ENCODE measurements around the gene BAAT.

BAAT gene

DNA sequence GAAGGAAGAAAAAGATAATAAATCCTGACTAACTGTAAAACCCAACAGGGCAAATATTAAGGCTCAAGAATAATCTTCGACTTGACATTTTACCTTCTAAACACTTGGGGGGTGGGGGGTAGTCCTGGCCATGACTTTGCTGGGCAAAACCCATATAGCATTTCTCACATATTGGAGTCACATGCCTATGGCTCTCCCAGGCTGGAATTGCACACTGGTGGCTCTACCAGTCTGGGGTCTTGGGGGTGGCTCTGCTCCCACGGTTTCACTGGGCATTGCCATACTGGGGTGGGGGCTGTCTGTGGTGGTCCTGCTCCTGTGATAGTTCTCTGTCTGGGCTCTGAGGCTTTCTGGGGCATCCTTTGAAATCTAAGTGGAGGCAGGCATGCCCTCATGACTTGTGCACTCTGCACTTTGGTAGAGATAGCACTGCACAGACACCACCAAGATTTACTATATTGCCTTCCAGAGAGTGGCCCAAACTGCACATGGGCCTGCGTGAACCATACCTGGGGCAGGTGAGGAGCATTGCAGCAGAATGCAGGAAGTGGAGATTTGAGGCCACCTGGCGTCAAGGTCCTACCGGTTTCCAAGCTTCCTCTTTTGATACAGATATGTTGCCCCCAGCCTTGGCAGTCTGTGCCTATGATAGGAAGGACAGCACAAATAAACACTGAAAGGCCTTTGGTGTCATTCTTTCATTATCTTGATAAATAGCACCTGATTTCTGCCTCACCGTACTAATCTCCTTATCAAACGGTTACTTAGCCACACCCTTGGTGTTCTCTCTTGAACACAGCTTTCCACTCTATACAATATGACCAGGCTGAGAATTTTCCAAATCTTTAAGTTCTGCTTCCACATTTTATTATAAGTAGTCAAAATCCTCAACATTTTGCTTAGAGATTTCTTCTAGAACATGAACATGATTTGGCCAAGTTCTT is 29.8 kb downstream of the BAAT start:
- TF ChIP-seq, protein P1, sequence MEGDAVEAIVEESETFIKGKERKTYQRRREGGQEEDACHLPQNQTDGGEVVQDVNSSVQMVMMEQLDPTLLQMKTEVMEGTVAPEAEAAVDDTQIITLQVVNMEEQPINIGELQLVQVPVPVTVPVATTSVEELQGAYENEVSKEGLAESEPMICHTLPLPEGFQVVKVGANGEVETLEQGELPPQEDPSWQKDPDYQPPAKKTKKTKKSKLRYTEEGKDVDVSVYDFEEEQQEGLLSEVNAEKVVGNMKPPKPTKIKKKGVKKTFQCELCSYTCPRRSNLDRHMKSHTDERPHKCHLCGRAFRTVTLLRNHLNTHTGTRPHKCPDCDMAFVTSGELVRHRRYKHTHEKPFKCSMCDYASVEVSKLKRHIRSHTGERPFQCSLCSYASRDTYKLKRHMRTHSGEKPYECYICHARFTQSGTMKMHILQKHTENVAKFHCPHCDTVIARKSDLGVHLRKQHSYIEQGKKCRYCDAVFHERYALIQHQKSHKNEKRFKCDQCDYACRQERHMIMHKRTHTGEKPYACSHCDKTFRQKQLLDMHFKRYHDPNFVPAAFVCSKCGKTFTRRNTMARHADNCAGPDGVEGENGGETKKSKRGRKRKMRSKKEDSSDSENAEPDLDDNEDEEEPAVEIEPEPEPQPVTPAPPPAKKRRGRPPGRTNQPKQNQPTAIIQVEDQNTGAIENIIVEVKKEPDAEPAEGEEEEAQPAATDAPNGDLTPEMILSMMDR (IDR thresholded peaks at IDR 0.05; ENCODE audit: low read depth, low read length, poor library complexity, severe bottlenecking), result no peak
- TF ChIP-seq EZH2phosphoT487 (IDR thresholded peaks at IDR 0.05; ENCODE audit: borderline replicate concordance, low read length), result no peak
- Histone ChIP-seq H3F3A (ENCODE audit: control insufficient read depth, insufficient read depth) (no peaks in the 10 kb centered on the region), H3K4me2 (ENCODE audit: low read length) (no peak overlapping the region), H3K9me3 (ENCODE audit: control insufficient read depth, insufficient read depth, low read length) (no peaks in the 10 kb centered on the region), H3K27ac (ENCODE audit: low read depth, low read length) (no peak overlapping the region), H4K20me1 (ENCODE audit: control insufficient read depth, insufficient read depth, low read depth, low read length) (no peaks in the 10 kb centered on the region), H3K9me2 (replicated peaks; ENCODE audit: control insufficient read depth, low read length) (no peaks in the 10 kb centered on the region), H3K79me2 (ENCODE audit: control insufficient read depth, low read length) (no peaks in the 10 kb centered on the region), H3K36me3 (ENCODE audit: control insufficient read depth, low read length) (no peaks in the 10 kb centered on the region), H3K4me3 (ENCODE audit: low read length) (no peak overlapping the region), H3K27me3 (ENCODE audit: control insufficient read depth, low read length) (no peaks in the 10 kb centered on the region), H3K4me1 (ENCODE audit: control insufficient read depth, low read length) (no peaks in the 10 kb centered on the region)

DNA sequence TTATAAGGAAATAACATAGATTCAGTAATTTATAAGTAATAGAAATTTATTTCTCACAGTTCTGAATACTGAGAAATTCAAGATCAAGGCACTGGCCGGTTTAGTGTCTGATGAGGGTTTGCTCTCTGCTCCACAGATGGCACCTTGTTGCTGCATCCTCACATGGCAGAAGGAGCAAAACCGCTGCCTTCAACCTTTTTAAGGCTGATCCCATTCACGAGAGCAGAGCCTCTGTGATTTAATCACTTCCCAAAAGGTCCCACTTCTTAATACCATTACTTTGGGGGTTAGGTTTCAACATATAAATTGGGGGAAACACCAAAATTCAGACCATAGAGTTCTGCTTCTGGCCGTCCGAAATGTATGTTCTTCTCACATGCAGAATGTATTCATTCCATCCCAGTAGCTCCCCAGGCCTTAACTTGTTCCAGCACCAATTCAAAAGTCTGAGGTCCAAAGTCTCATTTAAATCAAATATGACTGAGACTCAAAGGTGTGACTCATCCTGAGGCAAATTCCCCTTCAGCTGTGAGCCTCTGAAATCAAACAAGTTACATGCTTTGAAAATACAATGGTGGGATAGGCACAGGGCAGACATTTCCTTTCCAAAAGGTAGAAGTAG is 30.6 kb downstream of the BAAT start:
- Histone ChIP-seq H4K20me1 (ENCODE audit: control insufficient read depth, insufficient read depth, low read depth, low read length) (no peaks in the 10 kb centered on the region), H3F3A (ENCODE audit: control insufficient read depth, insufficient read depth) (no peaks in the 10 kb centered on the region), H3K27ac (ENCODE audit: low read depth, low read length) (no peak overlapping the region), H3K27me3 (ENCODE audit: control insufficient read depth, low read length) (no peaks in the 10 kb centered on the region), H3K4me2 (ENCODE audit: low read length) (no peak overlapping the region), H3K9me3 (ENCODE audit: control insufficient read depth, insufficient read depth, low read length) (no peaks in the 10 kb centered on the region), H3K79me2 (ENCODE audit: control insufficient read depth, low read length) (no peaks in the 10 kb centered on the region), H3K4me3 (ENCODE audit: low read length) (no peak overlapping the region), H3K4me1 (ENCODE audit: control insufficient read depth, low read length) (no peaks in the 10 kb centered on the region), H3K9me2 (replicated peaks; ENCODE audit: control insufficient read depth, low read length) (no peaks in the 10 kb centered on the region), H3K36me3 (ENCODE audit: control insufficient read depth, low read length) (no peaks in the 10 kb centered on the region)
- no peak for TF ChIP-seq EZH2phosphoT487 (IDR thresholded peaks at IDR 0.05; ENCODE audit: borderline replicate concordance, low read length)
- TF ChIP-seq, protein P1 (IDR thresholded peaks at IDR 0.05; ENCODE audit: low read depth, low read length, poor library complexity, severe bottlenecking), result no peak

DNA sequence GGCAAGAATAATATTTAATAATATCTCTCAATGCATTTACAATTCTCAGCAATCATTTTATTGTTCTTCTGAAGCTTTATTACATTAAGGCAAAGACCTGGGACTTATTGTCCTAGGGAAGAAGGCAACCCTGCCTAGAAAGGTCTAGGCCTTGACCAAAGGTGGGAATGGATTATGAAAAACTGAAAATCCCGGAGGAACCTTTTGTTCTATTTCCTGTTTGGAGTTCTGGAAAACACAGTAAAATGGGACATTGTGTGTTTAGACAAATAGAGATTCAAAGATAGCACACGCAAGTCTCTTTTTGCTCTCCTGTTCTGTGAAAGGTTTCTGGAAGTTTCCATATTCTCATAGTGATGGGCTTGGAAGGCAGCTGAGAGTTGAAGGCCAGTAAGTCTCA is 31.1 kb downstream of the BAAT start:
- no peaks in the 10 kb centered on the region for H3K4me1 ChIP-seq (ENCODE audit: control insufficient read depth, low read length)
- TF ChIP-seq, protein P1 (IDR thresholded peaks at IDR 0.05; ENCODE audit: low read depth, low read length, poor library complexity, severe bottlenecking), result no peak
- TF ChIP-seq EZH2phosphoT487 (IDR thresholded peaks at IDR 0.05; ENCODE audit: borderline replicate concordance, low read length), result no peak
- no peaks in the 10 kb centered on the region; the same call in 1 of the 2 replicates for H3K27me3 ChIP-seq (ENCODE audit: control insufficient read depth, low read length)
- no peak overlapping the region for H3K4me2 ChIP-seq (ENCODE audit: low read length)
- H3K4me3 ChIP-seq (ENCODE audit: low read length), result no peak overlapping the region
- no peaks in the 10 kb centered on the region for H3K9me3 ChIP-seq (ENCODE audit: control insufficient read depth, insufficient read depth, low read length)
- H3K36me3 ChIP-seq (ENCODE audit: control insufficient read depth, low read length), result no peaks in the 10 kb centered on the region
- H4K20me1 ChIP-seq (ENCODE audit: control insufficient read depth, insufficient read depth, low read depth, low read length), result no peaks in the 10 kb centered on the region
- H3K79me2 ChIP-seq (ENCODE audit: control insufficient read depth, low read length), result no peaks in the 10 kb centered on the region
- H3K9me2 ChIP-seq (replicated peaks; ENCODE audit: control insufficient read depth, low read length), result no peaks in the 10 kb centered on the region
- no peak overlapping the region for H3K27ac ChIP-seq (ENCODE audit: low read depth, low read length)
- no peaks in the 10 kb centered on the region for H3F3A ChIP-seq (ENCODE audit: control insufficient read depth, insufficient read depth)

Data from DOHH2 (cell line).